AG09319 (cell line): Measurements from ENCODE around the gene CDV3.
"Not testable (repeated sequence)": the region's sequence is repeated elsewhere in the genome, so short reads cannot be mapped to it uniquely, and the experiment has no call there.

ENCODE experiments used
- DNase-seq: peaks from one replicate; pipeline ENCODE4 v3.0.0-alpha.2; 2010; ENCODE audit warnings: low read depth; ENCODE audit errors: extremely low read depth
- TF ChIP-seq, protein P1 (sequence below): IDR thresholded peaks from 2 replicates; pipeline ENCODE4 v1.5.1; 2011; ENCODE audit warnings: low read depth, mild to moderate bottlenecking, inconsistent platforms, low read length, moderate library complexity

The CDV3 gene, protein sequence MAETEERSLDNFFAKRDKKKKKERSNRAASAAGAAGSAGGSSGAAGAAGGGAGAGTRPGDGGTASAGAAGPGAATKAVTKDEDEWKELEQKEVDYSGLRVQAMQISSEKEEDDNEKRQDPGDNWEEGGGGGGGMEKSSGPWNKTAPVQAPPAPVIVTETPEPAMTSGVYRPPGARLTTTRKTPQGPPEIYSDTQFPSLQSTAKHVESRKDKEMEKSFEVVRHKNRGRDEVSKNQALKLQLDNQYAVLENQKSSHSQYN

DNA sequence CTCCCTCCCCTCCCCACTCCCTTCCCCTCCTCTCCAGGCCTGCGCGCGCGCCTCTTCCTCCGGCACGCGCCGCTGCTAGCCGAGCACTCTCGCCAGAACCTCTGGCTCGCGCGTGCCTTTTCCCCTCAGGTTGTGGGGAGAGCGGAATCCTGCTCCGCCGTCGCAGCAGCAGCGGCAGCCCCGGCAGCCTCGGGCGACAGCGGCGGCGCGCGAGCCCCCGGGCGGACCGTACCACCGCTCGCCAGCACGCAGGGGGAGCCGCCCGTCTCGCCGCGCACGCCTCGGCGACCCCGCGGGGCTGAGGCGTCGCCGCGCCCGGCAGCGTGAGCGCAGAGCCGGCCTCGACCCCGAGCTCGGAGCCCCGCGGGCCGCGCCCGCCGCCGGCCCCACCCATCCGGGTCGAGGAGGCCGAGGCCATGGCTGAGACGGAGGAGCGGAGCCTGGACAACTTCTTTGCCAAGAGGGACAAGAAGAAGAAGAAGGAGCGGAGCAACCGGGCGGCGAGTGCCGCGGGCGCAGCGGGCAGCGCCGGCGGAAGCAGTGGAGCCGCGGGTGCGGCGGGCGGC is at the start of gene CDV3:
TSS of gene CDV3 (plus strand) at position 58 of the 566 bp plus-strand sequence. CDS start at position 417, 359 bp downstream.
- TF ChIP-seq, protein P1, sequence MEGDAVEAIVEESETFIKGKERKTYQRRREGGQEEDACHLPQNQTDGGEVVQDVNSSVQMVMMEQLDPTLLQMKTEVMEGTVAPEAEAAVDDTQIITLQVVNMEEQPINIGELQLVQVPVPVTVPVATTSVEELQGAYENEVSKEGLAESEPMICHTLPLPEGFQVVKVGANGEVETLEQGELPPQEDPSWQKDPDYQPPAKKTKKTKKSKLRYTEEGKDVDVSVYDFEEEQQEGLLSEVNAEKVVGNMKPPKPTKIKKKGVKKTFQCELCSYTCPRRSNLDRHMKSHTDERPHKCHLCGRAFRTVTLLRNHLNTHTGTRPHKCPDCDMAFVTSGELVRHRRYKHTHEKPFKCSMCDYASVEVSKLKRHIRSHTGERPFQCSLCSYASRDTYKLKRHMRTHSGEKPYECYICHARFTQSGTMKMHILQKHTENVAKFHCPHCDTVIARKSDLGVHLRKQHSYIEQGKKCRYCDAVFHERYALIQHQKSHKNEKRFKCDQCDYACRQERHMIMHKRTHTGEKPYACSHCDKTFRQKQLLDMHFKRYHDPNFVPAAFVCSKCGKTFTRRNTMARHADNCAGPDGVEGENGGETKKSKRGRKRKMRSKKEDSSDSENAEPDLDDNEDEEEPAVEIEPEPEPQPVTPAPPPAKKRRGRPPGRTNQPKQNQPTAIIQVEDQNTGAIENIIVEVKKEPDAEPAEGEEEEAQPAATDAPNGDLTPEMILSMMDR, result no peak
- DNase-seq, result no peak

GRCh38 chr3:133523758-133524157 is 49.7 kb upstream of the CDV3 start:
- not testable (repeated sequence) for DNase-seq

- TF ChIP-seq, protein P1, result no peak
- DNase-seq, result no peak
Observed at GRCh38 chr3:133525435-133525834, 48.1 kb upstream of the CDV3 start.

DNA sequence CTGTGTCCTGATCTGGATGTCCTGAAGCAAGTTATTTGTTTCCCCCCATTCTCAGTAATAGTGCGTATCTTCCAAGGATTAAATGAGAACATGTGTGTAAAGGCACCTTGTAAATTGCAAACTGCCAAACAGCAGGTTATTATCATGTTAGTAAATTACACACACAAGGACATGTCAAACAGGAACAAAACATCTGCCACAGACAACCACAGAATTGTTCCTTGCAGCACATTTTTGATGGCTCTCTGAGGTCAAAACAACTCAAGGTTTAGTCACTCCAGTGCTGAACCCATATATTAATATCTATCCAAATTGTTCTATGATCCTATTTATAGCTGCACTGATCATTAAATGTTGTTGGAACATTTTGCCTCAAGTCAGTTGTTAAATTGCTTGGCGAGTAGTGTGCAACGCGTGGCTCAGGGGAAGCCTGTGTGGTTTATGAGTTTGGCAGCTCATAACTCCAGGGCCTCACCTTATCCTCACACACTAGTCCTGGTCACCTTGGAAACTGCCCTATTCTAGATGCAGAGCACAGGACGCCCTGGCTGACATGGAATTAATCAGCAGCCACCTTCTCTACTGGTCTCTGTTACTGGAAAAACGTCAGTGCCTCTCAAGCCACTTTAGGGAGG is 46.3 kb upstream of the CDV3 start:
- no peak for DNase-seq
- TF ChIP-seq, protein P1, result no peak

DNA sequence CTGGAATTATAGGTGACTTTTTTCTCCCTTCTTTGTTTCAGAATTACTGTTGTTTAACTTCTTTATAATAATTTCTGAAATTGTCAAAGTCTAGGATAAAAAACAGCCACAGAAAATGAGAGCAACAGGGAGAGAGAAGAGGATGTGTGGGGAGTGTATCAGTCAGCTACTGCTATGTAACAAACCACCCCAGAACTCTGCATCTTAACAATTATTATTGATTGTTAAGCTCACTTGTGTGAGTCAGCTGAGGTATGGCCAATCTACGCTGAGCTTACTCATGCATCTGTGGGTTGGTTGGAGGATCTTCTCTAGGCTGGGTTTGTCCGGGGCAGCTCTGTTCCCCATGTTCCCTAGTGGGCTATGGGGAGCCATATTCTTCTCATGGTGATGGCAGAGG is 43.7 kb upstream of the CDV3 start:
- TF ChIP-seq, protein P1, result no peak
- DNase-seq, result no peak

DNA sequence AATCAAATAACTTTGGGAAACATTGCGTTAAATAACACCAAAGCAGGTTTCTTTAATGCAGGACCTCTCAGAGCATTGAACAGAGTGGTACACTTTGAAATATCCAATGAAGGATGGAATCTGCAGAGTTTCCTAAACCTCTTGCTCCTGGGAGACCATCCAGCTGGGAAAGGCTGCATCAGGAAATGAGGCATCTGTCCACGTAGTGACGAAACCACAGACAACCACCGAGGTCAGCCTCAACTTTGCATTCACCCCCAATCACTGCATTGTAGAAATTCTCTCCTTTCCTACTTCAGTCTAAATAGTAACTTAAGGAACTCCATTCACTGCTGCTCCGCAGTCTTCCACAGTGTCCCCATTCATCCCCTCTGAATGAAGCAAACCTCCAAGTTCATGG is 41.5 kb upstream of the CDV3 start:
- TF ChIP-seq, protein P1, result no peak
- peak; percentile 39 for DNase-seq

DNA sequence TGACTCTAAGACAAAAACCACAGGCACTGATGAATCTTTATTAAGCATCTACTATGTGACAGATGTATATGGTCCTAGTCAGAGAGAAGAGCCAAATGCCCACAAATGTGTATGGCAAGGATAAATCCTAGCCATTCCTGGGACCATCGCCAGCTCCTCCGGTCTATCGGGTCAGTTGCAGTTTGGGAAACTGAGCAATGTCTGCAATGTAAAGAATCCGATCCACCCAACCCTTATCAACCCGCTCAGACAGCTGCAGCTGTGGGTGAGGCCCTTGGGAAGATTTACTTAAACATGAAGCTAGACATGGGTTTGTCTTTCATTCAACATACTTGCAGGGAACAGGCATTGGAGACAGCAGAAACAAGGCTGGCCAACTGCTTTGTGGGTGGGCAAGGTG is 40.5 kb upstream of the CDV3 start:
- TF ChIP-seq, protein P1, result no peak
- no peak for DNase-seq
